Activated CD8-positive, alpha-beta memory T cell treated with anti-CD3 and anti-CD28 coated beads for 36 hours (primary cell): Measurements from ENCODE around the gene SETD3. TPM values are rescaled to one million over a fixed set of nuclear protein-coding genes. Genes with fewer than 3 reads are reported as not detected.

Experiments
- CTCF ChIA-PET: fragments of 350-600 bp; sonication (Branson Sonifier 250); formaldehyde crosslinking; loops from one replicate; lab custom pipeline; 2021; ENCODE audit warnings: antibody characterized with exemption; lab: Charles Lee
- POLR2A ChIA-PET: fragments of 350-600 bp; sonication (Branson Sonifier 250); formaldehyde crosslinking; loops from one replicate; lab custom pipeline; 2021; ENCODE audit warnings: antibody characterized with exemption; lab: Charles Lee
- total RNA-seq, 2 experiments: library from RNA; stranded (reverse); gene quantifications; one replicate each; pipeline ENCODE4 v1.2.3, GENCODE V29; 2021

Gene SETD3
- 10 to 100 TPM; 59.3 to 60.1 TPM for total RNA-seq

GRCh38 chr14:99479906-99480869, at the start of gene SETD3:
Gene SETD3, minus strand, starts transcription at chr14:99480859. Its CDS starts 15,054 bp downstream, at chr14:99465805.
- ChIA-PET CTCF (interaction anchor here (1.2 kb wide), 1 partner anchor 10 kb away, joined by 3 read pairs; no protein-coding TSS in a partner anchor), POLR2A (interaction anchor here (0.6 to 2.4 kb wide), 10 partner anchors 9 to 625 kb away, joined by 3 to 16 read pairs (median 3); partner anchors contain the start of genes BCL11B, CCDC85C and CYP46A1)

- ChIA-PET CTCF (no interaction called here), POLR2A (no interaction called here)
These were observed 49.2 kb upstream of the SETD3 start for GRCh38 chr14:99529899-99530298.

- CTCF ChIA-PET: interaction anchor here (1.6 to 3.0 kb wide), 2 partner anchors 10 to 102 kb away, joined by 7 to 11 read pairs; no protein-coding TSS in a partner anchor
- POLR2A ChIA-PET: no interaction called here
These were observed 46.9 kb upstream of the SETD3 start for GRCh38 chr14:99527427-99528076.

- ChIA-PET POLR2A (no interaction called here), CTCF (interaction anchor here (3.0 kb wide), 1 partner anchor 102 kb away, joined by 11 read pairs; no protein-coding TSS in a partner anchor)
These were observed 46.4 kb upstream of the SETD3 start for GRCh38 chr14:99527026-99527425.

- POLR2A ChIA-PET: no interaction called here
- CTCF ChIA-PET: interaction anchor here (3.0 kb wide), 1 partner anchor 104 kb away, joined by 11 read pairs; no protein-coding TSS in a partner anchor
These were observed 45.0 kb upstream of the SETD3 start for GRCh38 chr14:99525699-99526080.

GRCh38 chr14:99524804-99525698, 44.4 kb upstream of the SETD3 start:
- CTCF ChIA-PET: interaction anchor here (1.2 kb wide), 1 partner anchor 103 kb away, joined by 3 read pairs; no protein-coding TSS in a partner anchor
- POLR2A ChIA-PET: no interaction called here

GRCh38 chr14:99524091-99524661, 43.5 kb upstream of the SETD3 start:
- CTCF ChIA-PET: interaction anchor here (1.2 kb wide), 1 partner anchor 104 kb away, joined by 3 read pairs; no protein-coding TSS in a partner anchor
- POLR2A ChIA-PET: no interaction called here

GRCh38 chr14:99523704-99524055, 43.0 kb upstream of the SETD3 start:
- ChIA-PET CTCF (interaction anchor here (1.2 kb wide), 1 partner anchor 10 kb away, joined by 3 read pairs; no protein-coding TSS in a partner anchor), POLR2A (no interaction called here)

GRCh38 chr14:99522934-99523703, 42.5 kb upstream of the SETD3 start:
- ChIA-PET POLR2A (no interaction called here), CTCF (interaction anchor here (1.2 kb wide), 1 partner anchor 9 kb away, joined by 3 read pairs; no protein-coding TSS in a partner anchor)

- ChIA-PET CTCF (interaction anchor here (1.2 kb wide), 1 partner anchor 8 kb away, joined by 3 read pairs; no protein-coding TSS in a partner anchor), POLR2A (no interaction called here)
These were observed 41.8 kb upstream of the SETD3 start for GRCh38 chr14:99522457-99522891.

GRCh38 chr14:99522025-99522401, 41.4 kb upstream of the SETD3 start:
- POLR2A ChIA-PET: no interaction called here
- CTCF ChIA-PET: interaction anchor here (0.7 kb wide), 1 partner anchor 425 kb away, joined by 3 read pairs; no protein-coding TSS in a partner anchor

- ChIA-PET CTCF (interaction anchor here (0.7 kb wide), 1 partner anchor 426 kb away, joined by 3 read pairs; no protein-coding TSS in a partner anchor), POLR2A (no interaction called here)
These were observed 40.7 kb upstream of the SETD3 start for GRCh38 chr14:99521176-99522024.

GRCh38 chr14:99520571-99521081, 40.0 kb upstream of the SETD3 start:
- POLR2A ChIA-PET: no interaction called here
- CTCF ChIA-PET: no interaction called here

- CTCF ChIA-PET: interaction anchor here (1.3 kb wide), 1 partner anchor 109 kb away, joined by 15 read pairs; no protein-coding TSS in a partner anchor
- POLR2A ChIA-PET: no interaction called here
These were observed 39.3 kb upstream of the SETD3 start for GRCh38 chr14:99519931-99520421.

- POLR2A ChIA-PET: no interaction called here
- CTCF ChIA-PET: interaction anchor here (0.6 to 1.3 kb wide), 5 partner anchors 30 to 792 kb away, joined by 3 to 15 read pairs (median 3); no protein-coding TSS in a partner anchor
These were observed 38.8 kb upstream of the SETD3 start for GRCh38 chr14:99519347-99519881.
